GM12892 (cell line): ENCODE measurements around the gene BTBD17.

Experiments used
- DNase-seq: peaks from one replicate; pipeline ENCODE4 v3.0.0; 2011; ENCODE audit not compliant: insufficient read length
- FAIRE-seq: peaks from 2 replicates; lab custom pipeline; 2011; peaks lifted over from hg19 to GRCh38; lab: Jason Lieb, UNC
- POLR2A ChIP-seq: IDR thresholded peaks from 2 replicates; pipeline ENCODE4 v1.6.1; 2011; ENCODE audit warnings: low read depth, low read length, control low read depth
- POLR2AphosphoS5 ChIP-seq: IDR thresholded peaks from 2 replicates; pipeline ENCODE4 v1.6.1; 2011; ENCODE audit warnings: low read depth, low read length, control low read depth
- TAF1 ChIP-seq: IDR thresholded peaks from 2 replicates; pipeline ENCODE4 v1.6.1; 2011; ENCODE audit warnings: low read depth, mild to moderate bottlenecking, control low read depth, low read length, borderline replicate concordance

BTBD17 gene

GRCh38 chr17:74326506-74326905 is 35.2 kb downstream of the BTBD17 start:
- no peak for TF ChIP-seq POLR2A
- no peak for TF ChIP-seq POLR2AphosphoS5
- TF ChIP-seq TAF1 = no peak
- DNase-seq (no peak), FAIRE-seq (no peak)

- TF ChIP-seq POLR2A = no peak
- no peak for TF ChIP-seq TAF1
- DNase-seq (peak; percentile 83), FAIRE-seq (no peak)
These were observed 35.8 kb downstream of the BTBD17 start, which contains the start of gene KIF19 for GRCh38 chr17:74325743-74326379. TSS of gene KIF19 (plus strand) at chr17:74326226. CDS start at chr17:74326350, 124 bp downstream.

GRCh38 chr17:74325376-74325742 is 36.3 kb downstream of the BTBD17 start:
- TF ChIP-seq POLR2AphosphoS5 (no peak), POLR2A (no peak), TAF1 (no peak)
- DNase-seq (no peak), FAIRE-seq (no peak)

GRCh38 chr17:74324521-74324920 is 37.1 kb downstream of the BTBD17 start:
- DNase-seq (no peak), FAIRE-seq (no peak)
- TF ChIP-seq POLR2A (no peak), POLR2AphosphoS5 (no peak), TAF1 (no peak)

GRCh38 chr17:74318391-74318790 is 43.3 kb downstream of the BTBD17 start:
- TF ChIP-seq POLR2AphosphoS5 = no peak
- TF ChIP-seq TAF1 = no peak
- TF ChIP-seq POLR2A = no peak
- FAIRE-seq (no peak), DNase-seq (no peak)

- DNase-seq = no peak
- FAIRE-seq = no peak
- no peak for TF ChIP-seq POLR2A
- TF ChIP-seq TAF1 = no peak
These were observed 44.6 kb downstream of the BTBD17 start for GRCh38 chr17:74317071-74317470.

- no peak for FAIRE-seq
- no peak for TF ChIP-seq POLR2A
- TF ChIP-seq TAF1 = no peak
- TF ChIP-seq POLR2AphosphoS5 = no peak
- DNase-seq = no peak
These were observed 45.4 kb downstream of the BTBD17 start for GRCh38 chr17:74316220-74316619.

- DNase-seq = no peak
- TF ChIP-seq POLR2AphosphoS5 (no peak), POLR2A (no peak), TAF1 (no peak)
- no peak for FAIRE-seq
These were observed 46.8 kb downstream of the BTBD17 start for GRCh38 chr17:74314877-74315276.

- FAIRE-seq (no peak), DNase-seq (no peak)
- TF ChIP-seq POLR2A = no peak
- no peak for TF ChIP-seq POLR2AphosphoS5
- no peak for TF ChIP-seq TAF1
These were observed 51.8 kb downstream of the BTBD17 start for GRCh38 chr17:74309902-74310301.

- DNase-seq (no peak), FAIRE-seq (no peak)
These were observed 53.5 kb downstream of the BTBD17 start for GRCh38 chr17:74307984-74308773.

More at GRCh38 chr17:74307984-74308773, 53.5 kb downstream of the BTBD17 start:
- TF ChIP-seq TAF1 = no peak
